ENCODE data around the gene F2RL2.
A peak's percentile ranks its signal among the peaks of the same experiment; 100 is the strongest.

DNA sequence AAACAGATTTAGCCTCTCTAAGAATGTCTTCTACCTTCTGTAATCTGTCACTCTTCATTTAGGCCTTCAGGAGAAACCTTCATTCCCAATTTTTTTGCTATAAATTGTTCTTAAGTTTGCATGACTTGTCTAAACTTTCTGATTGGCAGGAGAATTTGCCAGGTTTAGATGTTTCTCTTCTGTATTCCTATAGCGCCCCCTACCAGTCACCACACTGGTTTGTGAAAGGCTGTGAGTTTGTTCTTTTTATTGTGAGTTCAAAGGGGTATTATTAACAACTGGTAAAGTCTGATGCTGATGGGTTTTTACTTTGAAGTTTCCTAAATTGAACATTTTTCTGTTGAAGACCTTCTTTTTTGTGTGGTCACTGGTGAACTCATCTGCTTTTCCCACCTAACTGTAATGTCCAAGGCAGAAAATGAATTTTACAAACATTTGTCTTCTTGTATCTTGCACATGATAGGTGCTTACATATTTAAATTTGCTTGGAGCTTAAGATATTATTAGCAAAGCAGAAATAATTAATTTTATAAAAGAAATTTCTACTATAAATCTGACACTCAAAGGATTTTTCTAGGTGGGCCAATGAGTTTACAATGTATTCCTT, 18.4 kb upstream of the F2RL2 start:
- TF ChIP-seq, protein P1, sequence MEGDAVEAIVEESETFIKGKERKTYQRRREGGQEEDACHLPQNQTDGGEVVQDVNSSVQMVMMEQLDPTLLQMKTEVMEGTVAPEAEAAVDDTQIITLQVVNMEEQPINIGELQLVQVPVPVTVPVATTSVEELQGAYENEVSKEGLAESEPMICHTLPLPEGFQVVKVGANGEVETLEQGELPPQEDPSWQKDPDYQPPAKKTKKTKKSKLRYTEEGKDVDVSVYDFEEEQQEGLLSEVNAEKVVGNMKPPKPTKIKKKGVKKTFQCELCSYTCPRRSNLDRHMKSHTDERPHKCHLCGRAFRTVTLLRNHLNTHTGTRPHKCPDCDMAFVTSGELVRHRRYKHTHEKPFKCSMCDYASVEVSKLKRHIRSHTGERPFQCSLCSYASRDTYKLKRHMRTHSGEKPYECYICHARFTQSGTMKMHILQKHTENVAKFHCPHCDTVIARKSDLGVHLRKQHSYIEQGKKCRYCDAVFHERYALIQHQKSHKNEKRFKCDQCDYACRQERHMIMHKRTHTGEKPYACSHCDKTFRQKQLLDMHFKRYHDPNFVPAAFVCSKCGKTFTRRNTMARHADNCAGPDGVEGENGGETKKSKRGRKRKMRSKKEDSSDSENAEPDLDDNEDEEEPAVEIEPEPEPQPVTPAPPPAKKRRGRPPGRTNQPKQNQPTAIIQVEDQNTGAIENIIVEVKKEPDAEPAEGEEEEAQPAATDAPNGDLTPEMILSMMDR (conservative IDR thresholded peaks at IDR 0.05 in 1 of 2, IDR thresholded peaks at IDR 0.05 in 1 of 2; ENCODE audit: low read depth in 1 of 2, low read length in 2 of 2) = peak; percentile 85
- TF ChIP-seq EZH2 (IDR thresholded peaks at IDR 0.05; ENCODE audit: low read length, missing control alignments) = no peak

Measured in fibroblast of lung (primary cell).